A673 (cell line): Measurements from ENCODE around the gene ATAT1. TPM values are rescaled to one million over a fixed set of nuclear protein-coding genes. Genes with fewer than 3 reads are reported as not detected.

Source experiments
- BruUV-seq: library from RNA; stranded (reverse); fragments of 400-500 nt; replicated peaks from 2 replicates; lab custom pipeline; 2021; lab: Mats Ljungman, UMichigan
- CTCF ChIA-PET: fragments of 300-600 bp; sonication (Branson Sonifier 250); formaldehyde crosslinking; loops from one replicate; lab custom pipeline; 2022; ENCODE audit warnings: antibody characterized with exemption; lab: Charles Lee
- POLR2A ChIA-PET: fragments of 300-600 bp; sonication (Branson Sonifier 250); formaldehyde crosslinking; loops from one replicate; lab custom pipeline; 2022; ENCODE audit warnings: antibody characterized with exemption; ENCODE audit not compliant: low non-redundant PET; lab: Charles Lee
- DNase-seq: peaks from one replicate; pipeline ENCODE4 v3.0.0-alpha.2; 2015; ENCODE audit warnings: low spot score
- H3K27ac ChIP-seq: fragments of 200-600 bp; sonication (generic); 2 replicates; pipeline ENCODE4 v1.5.1; 2016; ENCODE audit warnings: mixed run types, low read depth, mild to moderate bottlenecking, mixed read lengths, antibody characterized with exemption, low read length; ENCODE audit not compliant: poor library complexity, severe bottlenecking
- H3K27me3 ChIP-seq: fragments of 200-600 bp; sonication (generic); replicated peaks from 2 replicates; pipeline ENCODE4 v1.6.1; 2017; ENCODE audit warnings: mixed run types, low read depth, mild to moderate bottlenecking, mixed read lengths, antibody characterized with exemption, low read length; ENCODE audit not compliant: insufficient read depth, poor library complexity
- H3K36me3 ChIP-seq: fragments of 200-600 bp; sonication (generic); 2 replicates; pipeline ENCODE4 v1.6.1; 2016; ENCODE audit warnings: mixed run types, mild to moderate bottlenecking, mixed read lengths, antibody characterized with exemption, low read length; ENCODE audit not compliant: insufficient read depth, poor library complexity, severe bottlenecking
- H3K4me1 ChIP-seq: fragments of 200-600 bp; sonication (generic); 2 replicates; pipeline ENCODE4 v1.6.1; 2017; ENCODE audit warnings: mixed run types, mild to moderate bottlenecking, mixed read lengths, antibody characterized with exemption, low read length; ENCODE audit not compliant: insufficient read depth, poor library complexity, severe bottlenecking
- H3K4me3 ChIP-seq: fragments of 200-600 bp; sonication (generic); 2 replicates; pipeline ENCODE4 v1.5.1; 2016; ENCODE audit warnings: low read depth, mixed run types, mild to moderate bottlenecking, mixed read lengths, low read length; ENCODE audit not compliant: poor library complexity, severe bottlenecking
- H3K9me3 ChIP-seq: fragments of 200-600 bp; sonication (generic); 2 replicates; pipeline ENCODE4 v1.6.1; 2016; ENCODE audit warnings: mixed run types, low read depth, mild to moderate bottlenecking, mixed read lengths, antibody characterized with exemption, low read length; ENCODE audit not compliant: poor library complexity, severe bottlenecking
- CTCF ChIP-seq: fragments of 300-800, 200-600 bp; sonication (generic); conservative IDR thresholded peaks from 2 replicates; pipeline ENCODE4 v1.5.1; 2017; ENCODE audit warnings: low read depth, mild to moderate bottlenecking, antibody characterized with exemption, low read length, moderate library complexity, mixed read lengths
- EZH2 ChIP-seq: fragments of 200-600 bp; sonication (generic); IDR thresholded peaks from 2 replicates; pipeline ENCODE4 v1.6.1; 2017; ENCODE audit warnings: borderline replicate concordance, low read depth, mild to moderate bottlenecking, mixed read lengths, antibody characterized with exemption, low read length; ENCODE audit not compliant: poor library complexity, severe bottlenecking
- intact Hi-C: fragments of 100-400 bp; cut with micrococcal nuclease; formaldehyde crosslinking; loops from one replicate; pipeline ENCODE4 v1.10.0; 2022; ENCODE audit not compliant: unreplicated experiment
- total RNA-seq: library from RNA; stranded (reverse); gene quantifications from 2 replicates; pipeline ENCODE4 v1.2.3, GENCODE V29; 2021

The ATAT1 gene
- total RNA-seq, 1 experiment from 2014 or later, result 31.7 TPM

- H3K36me3 ChIP-seq, result peaks cover 62% of the 10 kb centered on the region
- no peaks in the 10 kb centered on the region for H3K9me3 ChIP-seq
- H3K27me3 ChIP-seq, result no peaks in the 10 kb centered on the region
- peak overlapping the region; percentile 99 for H3K27ac ChIP-seq
- peak overlapping the region; percentile 81 for H3K4me3 ChIP-seq
- TF ChIP-seq CTCF (no peak), EZH2 (no peak)
- intact Hi-C loops, result no loop called here
- BruUV-seq, result no TSS peak
- CTCF ChIA-PET, result interaction anchor here (0.6 kb wide), 1 partner anchor 28 kb away, joined by 3 read pairs; no protein-coding TSS in a partner anchor
- peaks cover 18% of the 10 kb centered on the region for H3K4me1 ChIP-seq
- no peak for DNase-seq
- POLR2A ChIA-PET, result interaction anchor here (1.1 kb wide), 1 partner anchor 102 kb away, joined by 5 read pairs; no protein-coding TSS in a partner anchor
Measured at GRCh38 chr6:30618270-30618797, 8.3 kb upstream of the ATAT1 start.

- CTCF ChIA-PET, result no interaction called here
- no peak for DNase-seq
- POLR2A ChIA-PET, result interaction anchor here (0.6 kb wide), 1 partner anchor 258 kb away, joined by 4 read pairs; no protein-coding TSS in a partner anchor
- Histone ChIP-seq H3K9me3 (no peaks in the 10 kb centered on the region), H3K27ac (no peak overlapping the region), H3K4me3 (no peak overlapping the region), H3K36me3 (peaks cover 59% of the 10 kb centered on the region), H3K4me1 (peaks cover 6% of the 10 kb centered on the region), H3K27me3 (no peaks in the 10 kb centered on the region)
- intact Hi-C loops, result no loop called here
- TF ChIP-seq EZH2 (no peak), CTCF (no peak)
- BruUV-seq, result no TSS peak
Measured at GRCh38 chr6:30619561-30619960, 7.1 kb upstream of the ATAT1 start.

GRCh38 chr6:30625511-30625910 lies 1.2 kb upstream of the ATAT1 start:
- no peak for DNase-seq
- POLR2A ChIA-PET, result interaction anchor here (0.6 kb wide), 1 partner anchor 11 kb away, joined by 3 read pairs; no protein-coding TSS in a partner anchor
- Histone ChIP-seq H3K4me3 (no peak overlapping the region), H3K36me3 (peaks cover 63% of the 10 kb centered on the region), H3K27ac (no peak overlapping the region), H3K4me1 (no peaks in the 10 kb centered on the region), H3K9me3 (no peaks in the 10 kb centered on the region), H3K27me3 (no peaks in the 10 kb centered on the region)
- CTCF ChIA-PET, result no interaction called here
- TF ChIP-seq EZH2 (no peak), CTCF (no peak)
- intact Hi-C loops, result no loop called here
- no TSS peak for BruUV-seq
